PC-9 (cell line): ENCODE results near the gene COTL1.

ENCODE experiments used
- CTCF ChIP-seq: fragments of 200-600 bp; sonication (generic); conservative IDR thresholded peaks from 2 replicates; pipeline ENCODE4 v1.6.1; 2017; ENCODE audit warnings: mixed run types, antibody characterized with exemption, mild to moderate bottlenecking, moderate library complexity
- EZH2 ChIP-seq: fragments of 200-600 bp; sonication (generic); IDR thresholded peaks from 2 replicates; pipeline ENCODE4 v1.8.0; 2017; ENCODE audit warnings: antibody characterized with exemption, low read depth

GRCh38 chr16:84545114-84545737 lies 72.7 kb downstream of the COTL1 start:
- no peak for TF ChIP-seq CTCF
- no peak for TF ChIP-seq EZH2
